Activated T-cell treated with anti-CD3 and anti-CD28 coated beads, Interleukin-2, amount 50 U/mL, for 4 hours (primary cell): ENCODE data around the gene ZNF683. TPM values are rescaled to one million over a fixed set of nuclear protein-coding genes. Genes with fewer than 3 reads are reported as not detected.
"Not testable (repeated sequence)": the region's sequence is repeated elsewhere in the genome, so short reads cannot be mapped to it uniquely, and the experiment has no call there.

ENCODE experiments used
- ATAC-seq, 2 donors: fragments of 200-7000 bp; cut with Tn5 transposase; one replicate each; pipeline ENCODE4 v1.10.0; 2021
- DNase-seq: peaks from one replicate; pipeline ENCODE4 v3.0.0-alpha.2; 2020
- H3K27me3 Mint-ChIP-seq: one replicate; pipeline ENCODE4 v1.8.0; 2021; ENCODE audit warnings: low read depth, mixed read lengths
- H3K36me3 Mint-ChIP-seq: one replicate; pipeline ENCODE4 v1.8.0; 2022; ENCODE audit warnings: mixed read lengths; ENCODE audit not compliant: insufficient read depth
- H3K4me1 Mint-ChIP-seq: one replicate; pipeline ENCODE4 v1.8.0; 2021; ENCODE audit warnings: low read depth, mixed read lengths
- H3K4me3 Mint-ChIP-seq: one replicate; pipeline ENCODE4 v1.8.0; 2021; ENCODE audit warnings: mild to moderate bottlenecking, moderate library complexity, mixed read lengths
- H3K9me3 Mint-ChIP-seq: one replicate; pipeline ENCODE4 v1.8.0; 2021; ENCODE audit warnings: mixed read lengths
- total RNA-seq, 3 donors: library from RNA; stranded (reverse); gene quantifications; one replicate each; pipeline ENCODE4 v1.2.1, GENCODE V29; 2021

ZNF683 gene
- total RNA-seq = under 1 TPM; 0.11 to 0.30 (median 0.13) TPM

GRCh38 chr1:26372611-26373010 lies at the start of gene ZNF683:
TSS of gene ZNF683 (minus strand) at chr1:26372750. CDS start at chr1:26368571, 4,179 bp downstream.
- ATAC-seq, H3K36me3 Mint-ChIP-seq, DNase-seq, H3K27me3 Mint-ChIP-seq, H3K9me3 Mint-ChIP-seq: not testable (repeated sequence)
- peaks cover 86% of the 10 kb centered on the region for H3K4me1 Mint-ChIP-seq
- H3K4me3 Mint-ChIP-seq = peak within 1 kb of the TSS; percentile 24

- H3K27me3 Mint-ChIP-seq = peaks cover 3% of the 10 kb centered on the region
- DNase-seq = no peak
- H3K9me3 Mint-ChIP-seq = no peaks in the 10 kb centered on the region
- no peaks in the 10 kb centered on the region for H3K36me3 Mint-ChIP-seq
- no peak for ATAC-seq
- H3K4me1 Mint-ChIP-seq = no peaks in the 10 kb centered on the region
- no peak overlapping the region for H3K4me3 Mint-ChIP-seq
Measured at GRCh38 chr1:26419494-26419893, 46.9 kb upstream of the ZNF683 start.

GRCh38 chr1:26418865-26419349 lies 46.4 kb upstream of the ZNF683 start:
- ATAC-seq (no peak), DNase-seq (no peak)
- no peaks in the 10 kb centered on the region for H3K4me1 Mint-ChIP-seq
- H3K9me3 Mint-ChIP-seq = no peaks in the 10 kb centered on the region
- no peak overlapping the region for H3K4me3 Mint-ChIP-seq
- peaks cover 9% of the 10 kb centered on the region for H3K27me3 Mint-ChIP-seq
- H3K36me3 Mint-ChIP-seq = no peaks in the 10 kb centered on the region

GRCh38 chr1:26417111-26417759 lies 44.7 kb upstream of the ZNF683 start:
- ATAC-seq = peak; percentile 100
- Mint-ChIP-seq H3K27me3 (peaks cover 25% of the 10 kb centered on the region), H3K9me3 (no peaks in the 10 kb centered on the region), H3K4me3 (no peak overlapping the region), H3K36me3 (no peaks in the 10 kb centered on the region), H3K4me1 (no peaks in the 10 kb centered on the region)
- DNase-seq = peak; percentile 85

GRCh38 chr1:26413031-26413430 lies 40.5 kb upstream of the ZNF683 start:
- H3K27me3 Mint-ChIP-seq = peaks cover 57% of the 10 kb centered on the region
- no peak for ATAC-seq

GRCh38 chr1:26412180-26412840 lies 39.8 kb upstream of the ZNF683 start:
- H3K27me3 Mint-ChIP-seq = peaks cover 57% of the 10 kb centered on the region
- H3K36me3 Mint-ChIP-seq = no peaks in the 10 kb centered on the region
- H3K4me3 Mint-ChIP-seq = no peak overlapping the region
- no peaks in the 10 kb centered on the region for H3K9me3 Mint-ChIP-seq
- ATAC-seq (no peak), DNase-seq (no peak)
- peaks cover 22% of the 10 kb centered on the region for H3K4me1 Mint-ChIP-seq

More at GRCh38 chr1:26413031-26413430, 40.5 kb upstream of the ZNF683 start:
- peaks cover 22% of the 10 kb centered on the region for H3K4me1 Mint-ChIP-seq
- no peaks in the 10 kb centered on the region for H3K9me3 Mint-ChIP-seq
- no peak overlapping the region for H3K4me3 Mint-ChIP-seq
- H3K36me3 Mint-ChIP-seq = no peaks in the 10 kb centered on the region
- no peak for DNase-seq

DNA sequence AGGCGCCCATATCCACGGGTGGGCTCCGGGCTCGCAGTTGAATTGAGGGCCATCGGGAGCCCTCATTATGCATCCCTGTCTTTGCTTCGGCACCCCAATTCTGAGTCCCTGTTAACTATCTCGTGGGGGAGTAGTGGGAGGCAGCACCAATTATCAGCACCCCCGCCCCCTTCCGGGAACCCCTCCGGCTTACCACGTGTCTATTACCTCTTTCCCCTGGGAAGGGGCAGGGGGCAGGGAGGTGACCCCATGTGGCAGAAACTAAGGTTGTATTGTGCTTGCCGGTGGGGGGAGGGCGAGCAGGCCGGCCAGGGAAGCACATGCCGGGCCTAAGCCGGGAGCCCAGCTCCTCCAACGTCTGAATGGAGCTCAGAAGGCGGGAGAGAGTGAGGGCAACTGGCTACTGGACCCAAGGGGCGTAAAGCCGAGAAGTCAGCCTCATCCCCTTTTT lies 39.1 kb upstream of the ZNF683 start:
- H3K4me3 Mint-ChIP-seq = no peak overlapping the region
- H3K36me3 Mint-ChIP-seq = no peaks in the 10 kb centered on the region
- ATAC-seq (no peak), DNase-seq (no peak)
- H3K27me3 Mint-ChIP-seq = peaks cover 57% of the 10 kb centered on the region
- no peaks in the 10 kb centered on the region for H3K9me3 Mint-ChIP-seq
- H3K4me1 Mint-ChIP-seq = peaks cover 22% of the 10 kb centered on the region

- Mint-ChIP-seq H3K27me3 (peaks cover 61% of the 10 kb centered on the region), H3K9me3 (no peaks in the 10 kb centered on the region), H3K4me1 (peaks cover 22% of the 10 kb centered on the region), H3K4me3 (no peak within 1 kb of the TSS), H3K36me3 (no peaks in the 10 kb centered on the region)
- no peak for ATAC-seq
- DNase-seq = no peak
Measured at GRCh38 chr1:26410706-26411623, 38.4 kb upstream of the ZNF683 start, which contains the start of gene LIN28A. TSS of gene LIN28A (plus strand) at chr1:26410817. CDS start at chr1:26410892, 75 bp downstream.

GRCh38 chr1:26409191-26409807 lies 36.7 kb upstream of the ZNF683 start:
- DNase-seq = no peak
- Mint-ChIP-seq H3K4me1 (peaks cover 22% of the 10 kb centered on the region), H3K27me3 (peaks cover 59% of the 10 kb centered on the region), H3K36me3 (no peaks in the 10 kb centered on the region), H3K9me3 (no peaks in the 10 kb centered on the region), H3K4me3 (no peak overlapping the region)
- no peak for ATAC-seq

- Mint-ChIP-seq H3K36me3 (no peaks in the 10 kb centered on the region), H3K27me3 (peaks cover 55% of the 10 kb centered on the region), H3K4me1 (peaks cover 22% of the 10 kb centered on the region), H3K4me3 (no peak overlapping the region), H3K9me3 (no peaks in the 10 kb centered on the region)
- ATAC-seq (peak; percentile 72 to 78), DNase-seq (peak; percentile 72)
Measured at GRCh38 chr1:26408604-26409003, 36.1 kb upstream of the ZNF683 start.

DNA sequence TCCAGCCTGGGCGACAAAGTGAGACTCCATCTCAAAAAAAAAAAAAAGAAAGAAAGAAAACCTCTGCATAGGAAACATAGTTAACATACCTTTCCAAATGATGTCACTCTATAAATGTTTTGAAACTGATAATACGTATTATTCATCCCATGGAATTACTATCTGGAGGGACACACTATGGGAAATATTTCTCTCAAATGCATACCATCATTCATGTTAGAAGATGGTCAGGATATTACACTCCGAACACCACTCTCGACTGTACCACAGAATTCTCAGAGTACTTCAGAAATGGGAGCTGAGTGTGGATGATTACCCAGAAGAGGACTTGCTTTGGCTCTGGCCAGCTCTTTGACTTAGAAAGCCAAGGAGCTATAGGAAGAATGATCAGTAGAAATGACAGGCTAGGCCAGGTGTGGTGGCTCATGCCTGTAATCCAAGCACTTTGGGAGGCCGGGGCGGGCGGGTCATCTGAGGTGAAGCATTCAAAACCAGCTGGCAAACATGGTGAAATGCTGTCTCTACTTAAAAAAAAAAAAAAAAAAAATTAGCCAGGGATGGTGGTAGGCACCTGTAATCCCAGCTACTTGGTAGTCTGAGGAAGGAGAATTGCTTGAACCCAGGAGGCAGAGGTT lies 32.8 kb upstream of the ZNF683 start:
- no peak for ATAC-seq
- H3K27me3 Mint-ChIP-seq = peaks cover 35% of the 10 kb centered on the region
- no peaks in the 10 kb centered on the region for H3K36me3 Mint-ChIP-seq
- DNase-seq = no peak
- no peaks in the 10 kb centered on the region for H3K9me3 Mint-ChIP-seq
- peaks cover 15% of the 10 kb centered on the region for H3K4me1 Mint-ChIP-seq
- H3K4me3 Mint-ChIP-seq = no peak overlapping the region

DNA sequence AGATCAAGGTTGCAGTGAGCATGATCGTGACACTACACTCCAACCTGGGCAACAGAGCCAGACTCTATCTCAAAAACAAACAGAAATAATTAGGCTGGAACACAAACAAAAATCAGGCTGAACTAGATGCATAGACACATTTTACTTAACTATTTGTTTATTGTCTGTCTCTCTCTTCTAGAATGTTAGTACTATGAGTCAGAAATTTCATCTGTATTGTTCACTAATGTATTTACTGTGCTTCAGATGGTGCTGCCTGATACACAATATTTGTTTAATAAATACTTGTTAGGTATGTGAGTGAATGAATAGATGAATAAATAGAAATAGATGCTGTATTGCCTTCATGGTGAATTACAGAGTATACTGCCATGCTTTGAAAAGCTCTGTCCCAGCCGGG lies 32.1 kb upstream of the ZNF683 start:
- H3K27me3 Mint-ChIP-seq = peaks cover 30% of the 10 kb centered on the region
- DNase-seq = no peak
- H3K36me3 Mint-ChIP-seq = no peaks in the 10 kb centered on the region
- H3K4me1 Mint-ChIP-seq = peaks cover 13% of the 10 kb centered on the region
- no peaks in the 10 kb centered on the region for H3K9me3 Mint-ChIP-seq
- ATAC-seq = no peak
- no peak overlapping the region for H3K4me3 Mint-ChIP-seq

DNA sequence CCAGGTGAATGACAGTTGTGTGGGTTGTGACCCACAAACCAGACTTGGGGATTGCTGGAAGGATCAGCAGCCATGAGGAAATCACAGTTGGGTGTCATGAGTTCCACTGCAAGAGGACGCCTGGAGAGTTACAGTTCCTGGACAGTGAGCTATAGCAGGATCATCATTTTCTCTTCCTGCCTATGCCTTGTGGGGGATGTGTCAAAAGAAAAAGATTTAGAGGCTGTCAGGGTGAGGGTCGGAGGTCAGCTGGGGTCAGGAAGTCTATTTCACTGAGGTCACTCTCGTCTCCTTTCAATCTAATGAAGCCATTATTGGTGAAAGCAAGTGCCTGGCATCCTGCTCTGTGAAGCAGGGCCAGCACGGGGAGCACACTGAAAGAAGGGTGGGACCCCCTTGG lies 31.1 kb upstream of the ZNF683 start:
- Mint-ChIP-seq H3K36me3 (no peaks in the 10 kb centered on the region), H3K4me3 (no peak overlapping the region), H3K27me3 (peaks cover 23% of the 10 kb centered on the region), H3K9me3 (no peaks in the 10 kb centered on the region), H3K4me1 (peaks cover 3% of the 10 kb centered on the region)
- no peak for DNase-seq
- ATAC-seq = no peak
